ENCODE results near the gene MDFIC. TPM values are rescaled to one million over a fixed set of nuclear protein-coding genes. Genes with fewer than 3 reads are reported as not detected.

Gene MDFIC
- total and polyA plus RNA-seq, 2 experiments from 2014 or later = 3.0 to 5.2 TPM

DNA sequence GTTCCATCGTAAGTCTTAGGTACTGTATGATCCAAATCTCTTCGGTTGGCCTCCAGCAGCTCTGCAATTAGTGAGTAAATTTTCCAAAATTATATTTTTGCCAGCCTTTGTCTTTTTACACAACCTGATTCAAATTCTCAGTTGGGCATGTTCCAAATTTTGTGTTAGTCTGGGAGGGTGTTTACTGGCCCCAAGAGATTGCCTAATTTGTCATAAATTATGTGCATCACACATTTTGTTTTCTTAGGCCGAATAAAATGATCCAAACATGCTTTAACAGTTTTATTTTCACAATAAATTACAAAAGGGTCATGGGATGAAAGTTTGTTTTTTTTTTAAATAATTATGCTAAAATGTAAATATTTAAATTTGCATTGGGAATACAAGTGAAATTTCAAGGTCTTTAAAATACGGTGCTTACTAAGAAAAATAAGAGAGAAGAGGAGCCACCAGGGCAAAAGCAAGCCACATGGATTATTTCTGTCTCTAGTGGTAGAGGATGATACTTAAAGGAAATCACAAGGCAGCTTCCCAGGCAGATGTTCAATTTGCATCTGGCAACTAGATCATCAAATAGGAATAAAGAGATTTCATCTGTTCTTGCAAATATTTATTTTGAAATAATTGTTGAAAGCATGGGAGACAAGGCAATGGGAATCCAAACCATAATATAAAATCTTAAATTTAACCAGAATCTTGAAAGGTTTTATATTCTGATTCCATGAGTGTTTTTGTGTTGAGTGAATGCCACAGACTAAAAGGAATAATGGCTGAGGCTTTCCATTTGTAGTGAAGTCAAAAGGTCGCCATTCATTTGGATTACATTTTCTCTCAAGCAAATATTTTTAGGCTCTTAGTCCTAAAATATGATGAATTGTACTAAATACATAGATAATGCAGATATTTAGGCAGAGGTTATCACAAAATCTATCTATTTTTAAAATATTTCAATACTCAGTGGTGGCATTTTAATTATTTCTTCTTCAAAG is 111.1 kb downstream of the MDFIC start:
- H3K9me3 Mint-ChIP-seq = peaks cover 6% of the 10 kb centered on the region; the same call in 2 of the 3 replicates
- Histone ChIP-seq H3K9me2 (ENCODE audit: insufficient read depth) (peaks cover 7% of the 10 kb centered on the region; the same call in 1 of the 2 replicates), H3K79me2 (replicated peaks; ENCODE audit: insufficient read depth) (no peaks in the 10 kb centered on the region), H3K4me3 (no peak overlapping the region), H2AFZ (no peak overlapping the region), H4K20me1 (replicated peaks; ENCODE audit: insufficient read depth) (no peaks in the 10 kb centered on the region), H3K4me1 (ENCODE audit: insufficient read depth) (peaks cover 11% of the 10 kb centered on the region; the same call in 1 of the 2 replicates), H3K36me3 (ENCODE audit: insufficient read depth) (no peaks in the 10 kb centered on the region), H3F3A (replicated peaks; ENCODE audit: low read depth) (no peaks in the 10 kb centered on the region), H3K4me2 (no peak overlapping the region), H3K27ac (ENCODE audit: low read depth) (no peak overlapping the region), H3K27me3 (ENCODE audit: insufficient read depth) (no peaks in the 10 kb centered on the region)
- TF ChIP-seq, protein P1, sequence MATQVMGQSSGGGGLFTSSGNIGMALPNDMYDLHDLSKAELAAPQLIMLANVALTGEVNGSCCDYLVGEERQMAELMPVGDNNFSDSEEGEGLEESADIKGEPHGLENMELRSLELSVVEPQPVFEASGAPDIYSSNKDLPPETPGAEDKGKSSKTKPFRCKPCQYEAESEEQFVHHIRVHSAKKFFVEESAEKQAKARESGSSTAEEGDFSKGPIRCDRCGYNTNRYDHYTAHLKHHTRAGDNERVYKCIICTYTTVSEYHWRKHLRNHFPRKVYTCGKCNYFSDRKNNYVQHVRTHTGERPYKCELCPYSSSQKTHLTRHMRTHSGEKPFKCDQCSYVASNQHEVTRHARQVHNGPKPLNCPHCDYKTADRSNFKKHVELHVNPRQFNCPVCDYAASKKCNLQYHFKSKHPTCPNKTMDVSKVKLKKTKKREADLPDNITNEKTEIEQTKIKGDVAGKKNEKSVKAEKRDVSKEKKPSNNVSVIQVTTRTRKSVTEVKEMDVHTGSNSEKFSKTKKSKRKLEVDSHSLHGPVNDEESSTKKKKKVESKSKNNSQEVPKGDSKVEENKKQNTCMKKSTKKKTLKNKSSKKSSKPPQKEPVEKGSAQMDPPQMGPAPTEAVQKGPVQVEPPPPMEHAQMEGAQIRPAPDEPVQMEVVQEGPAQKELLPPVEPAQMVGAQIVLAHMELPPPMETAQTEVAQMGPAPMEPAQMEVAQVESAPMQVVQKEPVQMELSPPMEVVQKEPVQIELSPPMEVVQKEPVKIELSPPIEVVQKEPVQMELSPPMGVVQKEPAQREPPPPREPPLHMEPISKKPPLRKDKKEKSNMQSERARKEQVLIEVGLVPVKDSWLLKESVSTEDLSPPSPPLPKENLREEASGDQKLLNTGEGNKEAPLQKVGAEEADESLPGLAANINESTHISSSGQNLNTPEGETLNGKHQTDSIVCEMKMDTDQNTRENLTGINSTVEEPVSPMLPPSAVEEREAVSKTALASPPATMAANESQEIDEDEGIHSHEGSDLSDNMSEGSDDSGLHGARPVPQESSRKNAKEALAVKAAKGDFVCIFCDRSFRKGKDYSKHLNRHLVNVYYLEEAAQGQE (IDR thresholded peaks at IDR 0.05; ENCODE audit: unreplicated experiment) = no peak
- TF ChIP-seq CREB1 (CRISPR knock-in tag; IDR thresholded peaks at IDR 0.05; ENCODE audit: low read depth) (no peak), EZH2phosphoT487 (IDR thresholded peaks at IDR 0.05; ENCODE audit: unreplicated experiment) (no peak), ZNF114 (CRISPR knock-in tag; IDR thresholded peaks at IDR 0.05) (no peak), EZH2 (IDR thresholded peaks at IDR 0.05; ENCODE audit: low read depth, unreplicated experiment) (no peak), ZNF331 (CRISPR knock-in tag; IDR thresholded peaks at IDR 0.05; ENCODE audit: low read depth) (no peak), JUNB (IDR thresholded peaks at IDR 0.05; ENCODE audit: unreplicated experiment) (no peak), POLR2AphosphoS5 (IDR thresholded peaks at IDR 0.05; ENCODE audit: low read depth) (no peak), NANOG (IDR thresholded peaks at IDR 0.05; ENCODE audit: borderline replicate concordance) (no peak), STAT1 (IDR thresholded peaks at IDR 0.05; ENCODE audit: unreplicated experiment) (no peak)
- TF ChIP-seq, protein P2, sequence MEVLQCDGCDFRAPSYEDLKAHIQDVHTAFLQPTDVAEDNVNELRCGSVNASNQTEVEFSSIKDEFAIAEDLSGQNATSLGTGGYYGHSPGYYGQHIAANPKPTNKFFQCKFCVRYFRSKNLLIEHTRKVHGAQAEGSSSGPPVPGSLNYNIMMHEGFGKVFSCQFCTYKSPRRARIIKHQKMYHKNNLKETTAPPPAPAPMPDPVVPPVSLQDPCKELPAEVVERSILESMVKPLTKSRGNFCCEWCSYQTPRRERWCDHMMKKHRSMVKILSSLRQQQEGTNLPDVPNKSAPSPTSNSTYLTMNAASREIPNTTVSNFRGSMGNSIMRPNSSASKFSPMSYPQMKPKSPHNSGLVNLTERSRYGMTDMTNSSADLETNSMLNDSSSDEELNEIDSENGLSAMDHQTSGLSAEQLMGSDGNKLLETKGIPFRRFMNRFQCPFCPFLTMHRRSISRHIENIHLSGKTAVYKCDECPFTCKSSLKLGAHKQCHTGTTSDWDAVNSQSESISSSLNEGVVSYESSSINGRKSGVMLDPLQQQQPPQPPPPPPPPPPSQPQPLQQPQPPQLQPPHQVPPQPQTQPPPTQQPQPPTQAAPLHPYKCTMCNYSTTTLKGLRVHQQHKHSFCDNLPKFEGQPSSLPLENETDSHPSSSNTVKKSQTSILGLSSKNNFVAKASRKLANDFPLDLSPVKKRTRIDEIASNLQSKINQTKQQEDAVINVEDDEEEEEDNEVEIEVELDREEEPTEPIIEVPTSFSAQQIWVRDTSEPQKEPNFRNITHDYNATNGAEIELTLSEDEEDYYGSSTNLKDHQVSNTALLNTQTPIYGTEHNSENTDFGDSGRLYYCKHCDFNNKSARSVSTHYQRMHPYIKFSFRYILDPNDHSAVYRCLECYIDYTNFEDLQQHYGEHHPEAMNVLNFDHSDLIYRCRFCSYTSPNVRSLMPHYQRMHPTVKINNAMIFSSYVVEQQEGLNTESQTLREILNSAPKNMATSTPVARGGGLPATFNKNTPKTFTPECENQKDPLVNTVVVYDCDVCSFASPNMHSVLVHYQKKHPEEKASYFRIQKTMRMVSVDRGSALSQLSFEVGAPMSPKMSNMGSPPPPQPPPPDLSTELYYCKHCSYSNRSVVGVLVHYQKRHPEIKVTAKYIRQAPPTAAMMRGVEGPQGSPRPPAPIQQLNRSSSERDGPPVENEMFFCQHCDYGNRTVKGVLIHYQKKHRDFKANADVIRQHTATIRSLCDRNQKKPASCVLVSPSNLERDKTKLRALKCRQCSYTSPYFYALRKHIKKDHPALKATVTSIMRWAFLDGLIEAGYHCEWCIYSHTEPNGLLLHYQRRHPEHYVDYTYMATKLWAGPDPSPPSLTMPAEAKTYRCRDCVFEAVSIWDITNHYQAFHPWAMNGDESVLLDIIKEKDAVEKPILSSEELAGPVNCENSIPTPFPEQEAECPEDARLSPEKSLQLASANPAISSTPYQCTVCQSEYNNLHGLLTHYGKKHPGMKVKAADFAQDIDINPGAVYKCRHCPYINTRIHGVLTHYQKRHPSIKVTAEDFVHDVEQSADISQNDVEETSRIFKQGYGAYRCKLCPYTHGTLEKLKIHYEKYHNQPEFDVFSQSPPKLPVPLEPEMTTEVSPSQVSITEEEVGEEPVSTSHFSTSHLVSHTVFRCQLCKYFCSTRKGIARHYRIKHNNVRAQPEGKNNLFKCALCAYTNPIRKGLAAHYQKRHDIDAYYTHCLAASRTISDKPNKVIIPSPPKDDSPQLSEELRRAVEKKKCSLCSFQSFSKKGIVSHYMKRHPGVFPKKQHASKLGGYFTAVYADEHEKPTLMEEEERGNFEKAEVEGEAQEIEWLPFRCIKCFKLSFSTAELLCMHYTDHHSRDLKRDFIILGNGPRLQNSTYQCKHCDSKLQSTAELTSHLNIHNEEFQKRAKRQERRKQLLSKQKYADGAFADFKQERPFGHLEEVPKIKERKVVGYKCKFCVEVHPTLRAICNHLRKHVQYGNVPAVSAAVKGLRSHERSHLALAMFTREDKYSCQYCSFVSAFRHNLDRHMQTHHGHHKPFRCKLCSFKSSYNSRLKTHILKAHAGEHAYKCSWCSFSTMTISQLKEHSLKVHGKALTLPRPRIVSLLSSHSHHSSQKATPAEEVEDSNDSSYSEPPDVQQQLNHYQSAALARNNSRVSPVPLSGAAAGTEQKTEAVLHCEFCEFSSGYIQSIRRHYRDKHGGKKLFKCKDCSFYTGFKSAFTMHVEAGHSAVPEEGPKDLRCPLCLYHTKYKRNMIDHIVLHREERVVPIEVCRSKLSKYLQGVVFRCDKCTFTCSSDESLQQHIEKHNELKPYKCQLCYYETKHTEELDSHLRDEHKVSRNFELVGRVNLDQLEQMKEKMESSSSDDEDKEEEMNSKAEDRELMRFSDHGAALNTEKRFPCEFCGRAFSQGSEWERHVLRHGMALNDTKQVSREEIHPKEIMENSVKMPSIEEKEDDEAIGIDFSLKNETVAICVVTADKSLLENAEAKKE (CRISPR knock-in tag; IDR thresholded peaks at IDR 0.05) = no peak
- TF ChIP-seq, protein P3, sequence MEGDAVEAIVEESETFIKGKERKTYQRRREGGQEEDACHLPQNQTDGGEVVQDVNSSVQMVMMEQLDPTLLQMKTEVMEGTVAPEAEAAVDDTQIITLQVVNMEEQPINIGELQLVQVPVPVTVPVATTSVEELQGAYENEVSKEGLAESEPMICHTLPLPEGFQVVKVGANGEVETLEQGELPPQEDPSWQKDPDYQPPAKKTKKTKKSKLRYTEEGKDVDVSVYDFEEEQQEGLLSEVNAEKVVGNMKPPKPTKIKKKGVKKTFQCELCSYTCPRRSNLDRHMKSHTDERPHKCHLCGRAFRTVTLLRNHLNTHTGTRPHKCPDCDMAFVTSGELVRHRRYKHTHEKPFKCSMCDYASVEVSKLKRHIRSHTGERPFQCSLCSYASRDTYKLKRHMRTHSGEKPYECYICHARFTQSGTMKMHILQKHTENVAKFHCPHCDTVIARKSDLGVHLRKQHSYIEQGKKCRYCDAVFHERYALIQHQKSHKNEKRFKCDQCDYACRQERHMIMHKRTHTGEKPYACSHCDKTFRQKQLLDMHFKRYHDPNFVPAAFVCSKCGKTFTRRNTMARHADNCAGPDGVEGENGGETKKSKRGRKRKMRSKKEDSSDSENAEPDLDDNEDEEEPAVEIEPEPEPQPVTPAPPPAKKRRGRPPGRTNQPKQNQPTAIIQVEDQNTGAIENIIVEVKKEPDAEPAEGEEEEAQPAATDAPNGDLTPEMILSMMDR (conservative IDR thresholded peaks at IDR 0.05; ENCODE audit: low read depth in 2 of 2) = no peak; a peak in 1 of 4 replicates
- TF ChIP-seq, protein P4, sequence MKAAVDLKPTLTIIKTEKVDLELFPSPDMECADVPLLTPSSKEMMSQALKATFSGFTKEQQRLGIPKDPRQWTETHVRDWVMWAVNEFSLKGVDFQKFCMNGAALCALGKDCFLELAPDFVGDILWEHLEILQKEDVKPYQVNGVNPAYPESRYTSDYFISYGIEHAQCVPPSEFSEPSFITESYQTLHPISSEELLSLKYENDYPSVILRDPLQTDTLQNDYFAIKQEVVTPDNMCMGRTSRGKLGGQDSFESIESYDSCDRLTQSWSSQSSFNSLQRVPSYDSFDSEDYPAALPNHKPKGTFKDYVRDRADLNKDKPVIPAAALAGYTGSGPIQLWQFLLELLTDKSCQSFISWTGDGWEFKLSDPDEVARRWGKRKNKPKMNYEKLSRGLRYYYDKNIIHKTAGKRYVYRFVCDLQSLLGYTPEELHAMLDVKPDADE (IDR thresholded peaks at IDR 0.05) = no peak
- no peaks in the 10 kb centered on the region for H3K27me3 Mint-ChIP-seq (ENCODE audit: insufficient read depth, low read depth, poor library complexity)
- no peaks in the 10 kb centered on the region for H3K36me3 Mint-ChIP-seq (ENCODE audit: low read depth)
- no peak overlapping the region for H3K4me3 Mint-ChIP-seq
- H3K4me1 Mint-ChIP-seq = peaks cover 29% of the 10 kb centered on the region; the same call in 2 of the 3 replicates
- ATAC-seq (no peak), DNase-seq (ENCODE audit: low spot score) (peak; percentile 29)
- no peak overlapping the region for H3K27ac Mint-ChIP-seq
